HG02973 (cell line): ENCODE results near the gene TEX13C.
"Not testable (repeated sequence)": the region's sequence is repeated elsewhere in the genome, so short reads cannot be mapped to it uniquely, and the experiment has no call there.

Experiments
- ATAC-seq: cut with Tn5 transposase; IDR thresholded peaks from one replicate; pipeline ENCODE4 v1.9.1; 2021; ENCODE audit warnings: moderate library complexity; ENCODE audit not compliant: unreplicated experiment

The TEX13C gene

GRCh38 chrX:125319646-125320521, at the start of gene TEX13C:
Gene TEX13C, plus strand, starts transcription at chrX:125319871. Its CDS starts 249 bp downstream, at chrX:125320120.
- ATAC-seq: no peak

DNA sequence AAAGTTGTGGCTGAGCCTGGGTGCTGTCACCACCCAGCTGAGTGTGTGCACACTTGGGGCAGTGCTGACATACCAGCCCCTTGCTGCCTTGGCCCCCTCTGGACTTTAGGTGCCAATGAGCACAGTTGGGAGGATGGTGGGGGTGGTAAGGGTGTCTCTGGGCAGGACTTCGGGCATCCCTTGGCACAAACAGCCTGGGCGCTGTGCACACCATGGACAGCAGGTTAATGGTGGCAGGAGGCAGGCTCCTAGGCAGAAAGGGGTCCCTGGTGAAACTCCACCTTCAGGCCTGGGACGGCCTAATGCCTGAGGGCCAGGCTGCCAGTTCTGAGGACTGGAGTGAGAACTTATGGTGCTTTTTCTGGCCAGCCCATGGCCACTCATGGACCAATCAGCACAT, 32.4 kb upstream of the TEX13C start:
- no peak for ATAC-seq

DNA sequence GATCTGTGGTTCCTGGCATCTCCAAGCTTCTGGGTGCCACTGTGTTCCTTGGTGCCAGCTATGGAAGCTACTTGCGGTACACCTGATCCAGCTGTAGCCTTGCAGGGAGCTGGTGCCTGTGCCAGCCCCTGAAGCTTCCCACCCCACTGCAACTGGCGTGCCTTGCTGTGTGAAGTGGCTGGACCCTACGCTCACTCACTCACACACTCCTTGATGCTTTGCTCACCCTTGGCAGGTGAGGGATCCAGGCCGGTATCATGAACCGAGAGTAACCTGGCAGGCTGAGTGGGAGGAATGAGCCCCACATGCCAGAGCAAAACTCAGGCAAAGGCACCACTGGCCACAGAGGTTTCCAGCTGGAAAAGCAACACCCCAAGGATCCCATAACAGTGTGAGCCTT, 31.3 kb upstream of the TEX13C start:
- ATAC-seq: no peak

GRCh38 chrX:125289209-125289608, 30.5 kb upstream of the TEX13C start:
- no peak for ATAC-seq

DNA sequence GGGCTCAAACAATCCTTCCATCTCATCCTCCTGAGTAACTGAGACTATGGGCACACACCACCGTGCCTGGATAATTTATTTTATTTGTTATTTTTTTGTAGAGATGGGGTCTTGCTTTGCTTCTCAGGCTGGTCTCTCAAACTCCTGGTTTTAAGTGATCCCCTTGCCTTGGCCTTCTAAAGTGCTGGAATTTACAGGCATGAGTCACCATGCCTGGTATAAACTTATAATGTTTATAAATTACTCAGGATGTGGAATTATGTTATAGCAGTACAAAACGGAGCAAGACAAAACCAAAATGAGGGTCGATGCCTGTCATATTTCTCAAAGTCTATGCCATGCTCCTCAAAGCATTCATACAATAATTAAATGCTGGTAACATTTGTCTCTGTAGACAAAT, 29.8 kb upstream of the TEX13C start:
- no peak for ATAC-seq

- no peak for ATAC-seq
These were observed 28.5 kb upstream of the TEX13C start for GRCh38 chrX:125291124-125291523.

- peak; percentile 62 for ATAC-seq
These were observed 25.6 kb upstream of the TEX13C start for GRCh38 chrX:125293850-125294780.

DNA sequence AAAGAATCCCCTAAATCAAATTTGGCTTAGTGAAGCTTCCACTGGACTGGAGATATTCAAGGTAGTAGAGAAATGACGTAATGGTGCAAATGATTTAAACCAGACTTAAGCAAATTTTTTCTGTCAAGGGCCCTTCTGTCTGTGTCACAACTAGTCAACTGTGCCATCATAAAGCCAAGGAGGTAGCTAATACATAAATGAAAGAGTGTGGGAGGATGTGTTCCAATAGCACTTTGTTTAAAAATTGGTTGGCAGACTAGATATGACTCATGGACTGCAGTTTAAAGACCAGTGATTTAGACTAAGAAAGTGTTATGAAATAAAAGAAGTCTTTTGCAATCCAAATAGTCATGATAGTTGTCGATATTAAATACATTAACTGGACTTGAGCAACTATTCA, 24.3 kb upstream of the TEX13C start:
- ATAC-seq: peak; percentile 87

DNA sequence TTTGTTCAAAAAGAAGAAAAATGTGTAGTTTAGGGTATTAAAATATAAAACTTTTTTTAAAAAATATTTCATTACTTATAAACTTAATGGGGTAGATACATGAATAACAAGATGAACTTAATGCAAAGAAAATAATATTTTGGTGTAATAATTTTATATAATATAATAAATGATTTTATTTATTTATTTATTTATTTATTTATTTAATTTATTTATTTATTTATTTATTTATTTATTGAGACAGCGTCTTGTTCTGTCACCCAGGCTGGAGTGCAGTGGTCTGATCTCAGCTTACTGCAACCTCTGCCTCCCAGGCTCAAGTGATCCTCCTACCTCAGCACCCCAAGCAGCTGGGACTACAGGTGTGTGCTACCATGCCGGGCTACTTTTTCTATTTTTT, 20.8 kb upstream of the TEX13C start:
- ATAC-seq: no peak

GRCh38 chrX:125306335-125306866, 13.3 kb upstream of the TEX13C start:
- no peak for ATAC-seq

GRCh38 chrX:125308653-125309052, 11.0 kb upstream of the TEX13C start:
- no peak for ATAC-seq

GRCh38 chrX:125319166-125319565, 505 bp upstream of the TEX13C start:
- not testable (repeated sequence) for ATAC-seq

- ATAC-seq: no peak
These were observed 2.8 kb downstream of the TEX13C start for GRCh38 chrX:125322431-125322830.

DNA sequence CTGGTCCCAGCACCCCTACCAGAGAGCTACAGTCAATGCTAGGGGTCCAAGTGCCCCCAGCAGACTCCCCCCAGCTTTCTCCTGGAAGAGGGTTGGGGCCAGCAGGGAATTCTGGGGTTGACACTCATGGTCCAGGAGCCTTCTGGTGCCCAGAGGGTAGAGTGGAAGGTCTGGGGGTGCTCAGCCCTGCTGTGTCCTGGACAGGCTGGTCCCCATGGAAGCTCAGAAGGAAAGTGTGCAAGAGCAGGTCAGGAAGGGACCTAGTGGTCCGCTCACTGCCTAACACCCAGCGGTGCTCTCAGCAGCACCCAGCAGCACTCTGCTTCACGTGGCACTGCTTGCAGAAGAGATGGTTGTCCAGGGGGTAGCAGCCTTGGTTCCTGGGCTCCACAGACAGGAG, 6.9 kb downstream of the TEX13C start:
- no peak for ATAC-seq

GRCh38 chrX:125327891-125328290, 8.2 kb downstream of the TEX13C start:
- ATAC-seq: no peak

- no peak for ATAC-seq
These were observed 13.9 kb downstream of the TEX13C start for GRCh38 chrX:125333583-125333982.

- no peak for ATAC-seq
These were observed 20.8 kb downstream of the TEX13C start for GRCh38 chrX:125340490-125340889.

DNA sequence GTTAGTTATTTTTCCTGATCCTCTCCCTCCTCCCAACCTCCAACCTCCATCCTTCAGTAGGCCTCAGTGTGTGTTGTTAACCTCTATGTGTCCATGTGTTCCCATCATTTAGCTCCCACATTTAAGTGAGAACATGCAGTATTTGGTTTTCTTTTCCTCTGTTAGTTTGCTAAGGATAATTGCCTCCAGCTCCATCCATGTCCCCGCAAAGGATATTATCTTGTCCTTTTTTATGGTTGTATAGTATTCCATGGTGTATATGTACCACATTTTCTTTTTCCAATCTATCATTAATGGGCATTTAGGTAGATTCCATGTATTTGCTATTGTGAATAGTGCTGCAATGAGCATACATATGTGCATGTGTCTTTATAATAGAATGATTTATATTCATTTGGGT, 54.5 kb downstream of the TEX13C start:
- ATAC-seq: no peak
